GM18858 (cell line): ENCODE measurements around the gene BRD3.

Experiments used
- ATAC-seq: cut with Tn5 transposase; IDR thresholded peaks from one replicate; pipeline ENCODE4 v1.9.1; 2021; ENCODE audit not compliant: unreplicated experiment

Gene BRD3

GRCh38 chr9:134024828-134025605 is 42.8 kb downstream of the BRD3 start, which contains the start of gene BRD3OS:
Gene BRD3OS, plus strand, starts transcription at chr9:134025481. Its CDS starts 1,267 bp downstream, at chr9:134026748.
- peak; percentile 69 for ATAC-seq

GRCh38 chr9:134024214-134024792 is 43.5 kb downstream of the BRD3 start:
- no peak for ATAC-seq

- no peak for ATAC-seq
Measured at GRCh38 chr9:134014946-134015345, 52.9 kb downstream of the BRD3 start.

- ATAC-seq, result no peak
Measured at GRCh38 chr9:134011401-134011800, 56.4 kb downstream of the BRD3 start.

GRCh38 chr9:134010310-134011173 is 57.3 kb downstream of the BRD3 start:
- ATAC-seq, result no peak

- ATAC-seq, result no peak
Measured at GRCh38 chr9:134007571-134007970, 60.3 kb downstream of the BRD3 start.

GRCh38 chr9:134007150-134007549 is 60.7 kb downstream of the BRD3 start:
- no peak for ATAC-seq

- no peak for ATAC-seq
Measured at GRCh38 chr9:134005381-134005780, 62.4 kb downstream of the BRD3 start.

- ATAC-seq, result no peak
Measured at GRCh38 chr9:134004881-134005280, 62.9 kb downstream of the BRD3 start.

GRCh38 chr9:134004131-134004873 is 63.5 kb downstream of the BRD3 start:
- ATAC-seq, result no peak

- ATAC-seq, result no peak
Measured at GRCh38 chr9:134003237-134003636, 64.6 kb downstream of the BRD3 start.

- no peak for ATAC-seq
Measured at GRCh38 chr9:134002796-134003195, 65.0 kb downstream of the BRD3 start.

- no peak for ATAC-seq
Measured at GRCh38 chr9:133999851-134000265, 68.0 kb downstream of the BRD3 start.

GRCh38 chr9:133998915-133999595 is 68.8 kb downstream of the BRD3 start:
- no peak for ATAC-seq

GRCh38 chr9:133997584-133997983 is 70.2 kb downstream of the BRD3 start:
- no peak for ATAC-seq

- ATAC-seq, result no peak
Measured at GRCh38 chr9:133996531-133997520, 71.0 kb downstream of the BRD3 start.

GRCh38 chr9:133995012-133995896 is 72.6 kb downstream of the BRD3 start:
- ATAC-seq, result no peak

- no peak for ATAC-seq
Measured at GRCh38 chr9:133994353-133995011, 73.3 kb downstream of the BRD3 start.
